Stimulated activated naive CD4-positive, alpha-beta T cell treated with Interleukin-2 at 50 U/mL for 16 hours (primary cell): ENCODE measurements around the gene MCOLN1.
"Not testable (repeated sequence)": the region's sequence is repeated elsewhere in the genome, so short reads cannot be mapped to it uniquely, and the experiment has no call there.

Source experiments
- DNase-seq: peaks from one replicate; lab custom pipeline; 2025; lab: John Stamatoyannopoulos, UW

The MCOLN1 gene

GRCh38 chr19:7575434-7576040 is 53.1 kb downstream of the MCOLN1 start:
- no peak for DNase-seq

GRCh38 chr19:7577422-7577821 is 55.0 kb downstream of the MCOLN1 start:
- not testable (repeated sequence) for DNase-seq

- DNase-seq = no peak
These were observed 55.7 kb downstream of the MCOLN1 start for GRCh38 chr19:7578127-7578526.

GRCh38 chr19:7579182-7579581 is 56.8 kb downstream of the MCOLN1 start:
- DNase-seq = no peak

- no peak for DNase-seq
These were observed 60.0 kb downstream of the MCOLN1 start for GRCh38 chr19:7582446-7582845.
